ENCODE results near the gene MATCAP1.

MATCAP1 gene
- 7.7 reads per million, percentile 27 among the genes with 10 or more reads in this experiment for total RNA-seq

- DNase-seq, result peak; percentile 89
Observed at GRCh38 chr16:67183627-67184452, at the start of gene MATCAP1. TSS of gene MATCAP1 (minus strand) at chr16:67183963. CDS start at chr16:67180610, 3,353 bp downstream.

- DNase-seq, result no peak
Observed at GRCh38 chr16:67230809-67231660, 47.3 kb upstream of the MATCAP1 start.

GRCh38 chr16:67229906-67230808, 46.4 kb upstream of the MATCAP1 start:
- no peak for DNase-seq

GRCh38 chr16:67228905-67229304, 45.1 kb upstream of the MATCAP1 start:
- no peak for DNase-seq

- no peak for DNase-seq
Observed at GRCh38 chr16:67228034-67228785, 44.4 kb upstream of the MATCAP1 start.

- no peak for DNase-seq
Observed at GRCh38 chr16:67227567-67227921, 43.8 kb upstream of the MATCAP1 start.

- DNase-seq, result peak; percentile 98
Observed at GRCh38 chr16:67226804-67227566, 43.2 kb upstream of the MATCAP1 start, which contains the start of gene TMEM208. TSS of gene TMEM208 (plus strand) at chr16:67227130. CDS start at chr16:67227219, 89 bp downstream.

- DNase-seq, result no peak
Observed at GRCh38 chr16:67226295-67226803, 42.6 kb upstream of the MATCAP1 start.

- DNase-seq, result no peak
Observed at GRCh38 chr16:67223992-67224391, 40.2 kb upstream of the MATCAP1 start.

- DNase-seq, result no peak
Observed at GRCh38 chr16:67216612-67217490, 33.1 kb upstream of the MATCAP1 start.

GRCh38 chr16:67215706-67216105, 31.9 kb upstream of the MATCAP1 start:
- no peak for DNase-seq

GRCh38 chr16:67213197-67214019, 29.6 kb upstream of the MATCAP1 start:
- DNase-seq, result no peak

- DNase-seq, result no peak
Observed at GRCh38 chr16:67212766-67213165, 29.0 kb upstream of the MATCAP1 start.

GRCh38 chr16:67211674-67212073, 27.9 kb upstream of the MATCAP1 start:
- no peak for DNase-seq

- no peak for DNase-seq
Observed at GRCh38 chr16:67210069-67210937, 26.5 kb upstream of the MATCAP1 start.

GRCh38 chr16:67209565-67209964, 25.8 kb upstream of the MATCAP1 start:
- no peak for DNase-seq

GRCh38 chr16:67208154-67208896, 24.6 kb upstream of the MATCAP1 start:
- no peak for DNase-seq
